Activated CD4-positive, alpha-beta T cell treated with anti-CD3 and anti-CD28 coated beads, Interleukin-2, amount 10 ng/mL, durations not matched to agents 7 days and 5 days (primary cell): ENCODE results near the gene TCF7. TPM values are rescaled to one million over a fixed set of nuclear protein-coding genes. Genes with fewer than 3 reads are reported as not detected.
A peak's percentile ranks its signal among the peaks of the same experiment; 100 is the strongest.

Experiments
- CTCF ChIA-PET: fragments of 350-600 bp; sonication (Branson Sonifier 250); formaldehyde crosslinking; loops from one replicate; lab custom pipeline; 2021; ENCODE audit warnings: antibody characterized with exemption; lab: Charles Lee
- POLR2A ChIA-PET: fragments of 350-600 bp; sonication (Branson Sonifier 250); formaldehyde crosslinking; loops from one replicate; lab custom pipeline; 2021; ENCODE audit warnings: antibody characterized with exemption; lab: Charles Lee
- DNase-seq: peaks from one replicate; pipeline ENCODE4 v3.0.0-alpha.2; 2020
- H3K27ac Mint-ChIP-seq: one replicate; pipeline ENCODE4 v1.8.0; 2021; ENCODE audit warnings: mild to moderate bottlenecking, moderate library complexity, mixed read lengths
- H3K27me3 Mint-ChIP-seq: one replicate; pipeline ENCODE4 v1.8.0; 2021; ENCODE audit warnings: mixed read lengths
- H3K36me3 Mint-ChIP-seq: one replicate; pipeline ENCODE4 v1.8.0; 2021; ENCODE audit warnings: low read depth, mixed read lengths
- H3K4me1 Mint-ChIP-seq: one replicate; pipeline ENCODE4 v1.8.0; 2021; ENCODE audit warnings: mixed read lengths
- H3K4me3 Mint-ChIP-seq: one replicate; pipeline ENCODE4 v1.8.0; 2021; ENCODE audit warnings: mild to moderate bottlenecking, moderate library complexity, mixed read lengths
- H3K9me3 Mint-ChIP-seq: one replicate; pipeline ENCODE4 v1.8.0; 2021; ENCODE audit warnings: mixed read lengths
- total RNA-seq, 2 experiments: library from RNA; stranded (reverse); gene quantifications; one replicate each; pipeline ENCODE4 v1.2.3, GENCODE V29; 2021

TCF7 gene
- 100 to 1,000 TPM; 271 to 283 TPM for total RNA-seq

DNA sequence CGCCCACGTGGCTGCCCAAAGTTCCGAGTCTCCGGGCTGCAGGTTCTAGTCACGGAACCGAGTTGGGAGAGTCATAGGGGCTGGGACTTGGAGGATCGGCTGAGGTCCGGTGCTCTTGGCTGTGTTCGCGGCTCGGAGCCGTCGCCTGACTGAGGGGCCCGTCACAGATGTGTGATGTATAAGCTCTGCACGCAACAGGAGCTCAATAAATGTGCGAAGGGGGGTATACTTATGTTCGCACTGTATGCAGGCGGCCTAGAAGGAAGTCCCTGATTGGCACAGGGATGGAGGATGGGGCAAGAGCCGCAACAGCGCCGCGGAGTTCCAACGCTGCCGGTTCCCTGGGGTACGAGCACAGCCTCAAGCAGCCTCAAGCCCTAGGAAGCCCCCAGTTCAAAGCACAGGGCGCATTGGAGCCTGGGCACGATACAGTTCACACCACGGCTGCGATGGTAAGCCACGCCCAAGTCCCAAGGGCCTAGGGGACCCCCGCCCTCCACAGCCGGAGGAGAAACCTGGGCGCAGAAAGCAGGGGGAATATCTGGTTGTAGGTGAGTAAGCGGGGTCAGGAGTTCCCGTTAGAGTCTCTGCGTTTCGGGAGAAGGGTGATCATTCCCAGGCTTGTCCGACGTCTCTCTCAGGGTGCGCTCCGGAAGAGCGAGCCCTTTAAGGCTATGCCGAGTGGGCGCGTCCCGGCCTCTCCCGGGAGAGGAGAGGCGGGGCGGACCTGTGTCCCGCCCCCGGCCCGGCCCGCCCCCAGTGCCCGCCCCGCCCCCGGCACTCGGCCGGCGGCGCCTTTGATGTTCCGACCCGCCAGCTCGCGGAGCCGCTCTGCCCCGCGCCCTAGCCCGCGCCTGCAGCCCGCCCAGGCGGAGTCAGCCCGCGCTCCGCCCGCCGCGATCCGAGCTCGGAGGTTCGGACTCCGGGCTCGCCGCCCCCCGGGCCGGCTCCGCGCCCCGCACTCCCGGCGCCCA, at the start of gene TCF7:
TCF7 (plus strand) TSS at position 780 of the 974 bp plus-strand sequence. CDS start 226 bp downstream, outside the sequence.
- Mint-ChIP-seq H3K27me3 (peaks cover 8% of the 10 kb centered on the region), H3K4me3 (peak within 1 kb of the TSS; percentile 82), H3K27ac (peak within 1 kb of the TSS; percentile 95), H3K36me3 (peaks cover 38% of the 10 kb centered on the region), H3K4me1 (peaks cover 66% of the 10 kb centered on the region), H3K9me3 (no peaks in the 10 kb centered on the region)
- DNase-seq, result peak; percentile 77
- ChIA-PET POLR2A (interaction anchor here (1.0 kb wide), 1 partner anchor 14 kb away, joined by 4 read pairs; no protein-coding TSS in a partner anchor), CTCF (interaction anchor here (1.0 to 5.7 kb wide), 7 partner anchors 12 to 75 kb away, joined by 3 to 27 read pairs (median 7); no protein-coding TSS in a partner anchor)

GRCh38 chr5:134069553-134069952, 44.9 kb upstream of the TCF7 start:
- peaks cover 61% of the 10 kb centered on the region for H3K4me1 Mint-ChIP-seq
- peaks cover 8% of the 10 kb centered on the region for H3K36me3 Mint-ChIP-seq
- peak overlapping the region; percentile 65 for H3K27ac Mint-ChIP-seq
- no peak overlapping the region for H3K4me3 Mint-ChIP-seq
- H3K9me3 Mint-ChIP-seq, result peaks cover 2% of the 10 kb centered on the region
- ChIA-PET CTCF (interaction anchor here (0.9 to 1.9 kb wide), 5 partner anchors 8 to 71 kb away, joined by 3 to 6 read pairs (median 3); no protein-coding TSS in a partner anchor), POLR2A (no interaction called here)
- H3K27me3 Mint-ChIP-seq, result peaks cover 4% of the 10 kb centered on the region
- DNase-seq, result no peak

- Mint-ChIP-seq H3K4me1 (peaks cover 66% of the 10 kb centered on the region), H3K27me3 (peaks cover 4% of the 10 kb centered on the region), H3K36me3 (peaks cover 8% of the 10 kb centered on the region), H3K4me3 (peak overlapping the region; percentile 59), H3K9me3 (peaks cover 2% of the 10 kb centered on the region), H3K27ac (peak overlapping the region; percentile 85)
- ChIA-PET CTCF (interaction anchor here (1.2 to 3.2 kb wide), 4 partner anchors 10 to 31 kb away, joined by 4 to 21 read pairs (median 6); no protein-coding TSS in a partner anchor), POLR2A (interaction anchor here (0.7 kb wide), 1 partner anchor 62 kb away, joined by 4 read pairs; no protein-coding TSS in a partner anchor)
- DNase-seq, result peak; percentile 35
These were observed 43.5 kb upstream of the TCF7 start for GRCh38 chr5:134070725-134071613.

DNA sequence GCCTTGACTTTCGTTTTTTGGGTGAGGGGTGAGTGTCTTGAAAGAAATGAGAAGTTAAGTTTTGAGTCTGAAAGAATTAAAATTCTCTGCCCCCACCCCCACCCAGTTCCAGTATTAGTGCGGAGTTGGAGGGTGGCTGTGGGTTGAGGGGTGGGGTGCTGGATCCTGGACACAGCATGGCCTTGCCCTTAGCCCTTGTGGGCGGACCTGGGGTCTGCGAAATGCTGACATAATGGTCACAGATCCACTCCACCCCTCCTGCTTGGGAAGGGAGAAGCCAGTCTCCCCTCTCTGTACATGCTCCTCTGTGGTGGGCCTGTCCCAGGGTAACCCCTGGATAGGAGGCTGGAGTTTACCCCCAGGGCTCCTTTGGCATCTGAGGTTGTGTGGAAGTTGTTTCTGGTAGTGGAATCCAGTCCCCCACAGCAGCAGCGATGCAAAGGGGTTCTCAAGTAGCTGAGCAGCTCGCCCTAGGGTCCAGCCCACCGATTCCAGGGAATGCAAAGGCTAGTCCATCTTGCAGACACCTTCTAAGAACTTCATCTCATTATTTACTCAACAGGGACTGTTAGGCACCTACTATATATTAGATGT, 42.8 kb upstream of the TCF7 start:
- Mint-ChIP-seq H3K9me3 (peaks cover 2% of the 10 kb centered on the region), H3K27ac (peak overlapping the region; percentile 85), H3K4me1 (peaks cover 72% of the 10 kb centered on the region), H3K36me3 (peaks cover 8% of the 10 kb centered on the region), H3K27me3 (peaks cover 4% of the 10 kb centered on the region), H3K4me3 (peak overlapping the region; percentile 59)
- ChIA-PET POLR2A (interaction anchor here (0.7 kb wide), 1 partner anchor 61 kb away, joined by 4 read pairs; no protein-coding TSS in a partner anchor), CTCF (interaction anchor here (0.5 to 3.2 kb wide), 5 partner anchors 9 to 969 kb away, joined by 3 to 21 read pairs (median 4); no protein-coding TSS in a partner anchor)
- no peak for DNase-seq

DNA sequence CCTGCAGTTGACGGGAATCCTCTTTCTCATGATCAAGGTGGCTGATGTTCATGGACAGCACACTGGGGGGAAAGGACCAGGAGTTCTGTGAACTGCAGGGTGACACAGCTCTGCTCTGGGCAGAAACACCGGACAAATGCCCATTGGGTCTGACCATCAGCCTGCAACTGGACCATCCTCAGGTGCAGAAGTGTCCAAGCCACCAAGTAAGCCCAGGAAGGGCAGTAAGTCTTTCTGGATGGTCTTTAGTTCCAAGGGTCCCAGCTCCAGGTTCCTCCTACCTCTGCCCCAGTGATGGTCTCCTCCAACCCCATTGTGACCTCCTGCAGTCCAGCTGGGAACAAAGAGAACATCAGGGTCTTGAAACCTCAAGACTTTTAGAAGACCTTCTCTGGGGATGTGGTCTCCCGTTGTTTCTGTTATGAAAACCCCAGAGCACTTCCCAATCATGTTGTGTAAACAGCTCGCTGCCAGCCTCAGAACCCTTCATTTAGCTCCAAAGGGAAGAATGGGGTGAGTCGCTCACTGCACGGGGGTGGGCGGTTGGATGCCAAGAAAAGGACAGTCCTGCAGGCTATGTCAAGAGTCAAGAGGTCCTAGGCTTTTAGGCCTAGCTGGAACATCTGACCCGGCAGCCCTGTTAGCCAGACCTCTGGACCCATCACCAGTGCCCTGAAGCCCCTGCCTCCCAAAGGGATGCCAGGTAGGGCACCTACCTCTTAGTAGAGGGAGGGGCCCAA, 41.8 kb upstream of the TCF7 start:
- Mint-ChIP-seq H3K4me1 (peaks cover 76% of the 10 kb centered on the region), H3K9me3 (peaks cover 2% of the 10 kb centered on the region), H3K27me3 (peaks cover 4% of the 10 kb centered on the region), H3K36me3 (peaks cover 8% of the 10 kb centered on the region), H3K4me3 (no peak overlapping the region), H3K27ac (peak overlapping the region; percentile 73)
- ChIA-PET CTCF (interaction anchor here (0.5 to 3.2 kb wide), 7 partner anchors 10 to 328 kb away, joined by 3 to 21 read pairs (median 4); no protein-coding TSS in a partner anchor), POLR2A (no interaction called here)
- no peak for DNase-seq

- ChIA-PET POLR2A (no interaction called here), CTCF (interaction anchor here (1.2 to 3.2 kb wide), 6 partner anchors 9 to 34 kb away, joined by 3 to 21 read pairs (median 4); no protein-coding TSS in a partner anchor)
- Mint-ChIP-seq H3K27ac (peak overlapping the region; percentile 39), H3K4me3 (no peak overlapping the region), H3K27me3 (peaks cover 4% of the 10 kb centered on the region), H3K36me3 (peaks cover 6% of the 10 kb centered on the region), H3K9me3 (peaks cover 2% of the 10 kb centered on the region), H3K4me1 (peaks cover 76% of the 10 kb centered on the region)
- DNase-seq, result no peak
These were observed 41.1 kb upstream of the TCF7 start for GRCh38 chr5:134073404-134073803.

DNA sequence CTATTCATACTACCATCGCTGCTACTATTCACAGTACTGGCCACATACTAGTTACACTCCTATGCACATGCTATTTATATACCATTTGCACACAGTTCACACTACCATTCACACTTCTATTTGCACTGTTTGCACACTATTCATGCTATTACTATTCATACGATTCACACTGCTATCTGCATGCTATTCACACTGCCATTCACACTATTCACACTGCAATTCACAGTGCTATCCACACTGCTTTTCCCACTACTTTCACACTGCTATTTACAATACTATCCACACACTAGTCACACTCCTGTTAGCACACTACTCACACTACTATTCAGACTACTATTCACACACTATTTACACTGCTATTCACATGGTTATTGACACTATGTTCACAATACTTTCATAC, 39.4 kb upstream of the TCF7 start:
- peaks cover 73% of the 10 kb centered on the region for H3K4me1 Mint-ChIP-seq

DNA sequence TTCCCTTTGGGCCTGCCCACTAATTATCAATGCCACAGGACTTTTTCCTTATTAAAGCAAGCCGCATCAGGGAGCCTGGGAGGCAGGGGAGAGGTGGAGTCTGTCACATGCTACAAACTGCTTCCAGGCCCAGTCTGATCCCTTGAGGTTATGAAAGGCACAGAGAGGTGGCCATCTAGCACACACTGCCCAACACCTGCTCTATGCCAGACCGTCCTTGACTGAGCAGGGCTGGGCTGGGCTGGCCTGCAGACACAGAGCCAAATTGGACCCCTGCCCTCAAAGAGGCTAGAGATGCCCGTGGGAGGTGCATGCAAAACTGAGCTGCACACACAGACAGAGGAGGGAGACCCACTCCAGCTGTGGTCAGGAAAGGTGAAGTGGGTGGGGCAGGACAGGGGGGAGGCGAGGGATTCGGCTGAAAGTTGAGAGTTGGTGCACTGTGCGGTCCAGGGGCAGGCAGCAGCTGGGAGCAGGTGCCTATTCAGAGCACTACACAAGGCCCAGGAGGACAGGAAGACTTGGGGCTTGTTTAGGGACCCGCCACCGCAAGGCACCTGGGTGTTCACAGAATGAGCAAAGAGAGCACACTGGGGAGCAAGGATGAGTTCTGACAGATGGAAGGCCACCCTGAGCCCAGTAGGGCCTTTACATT, 36.4 kb upstream of the TCF7 start:
- no peaks in the 10 kb centered on the region for H3K27me3 Mint-ChIP-seq
- H3K36me3 Mint-ChIP-seq, result peaks cover 2% of the 10 kb centered on the region
- ChIA-PET CTCF (interaction anchor here (1.1 to 3.8 kb wide), 5 partner anchors 9 to 63 kb away, joined by 3 to 12 read pairs (median 3); no protein-coding TSS in a partner anchor), POLR2A (no interaction called here)
- H3K9me3 Mint-ChIP-seq, result no peaks in the 10 kb centered on the region
- H3K27ac Mint-ChIP-seq, result peak overlapping the region; percentile 94
- peaks cover 66% of the 10 kb centered on the region for H3K4me1 Mint-ChIP-seq
- DNase-seq, result peak; percentile 39
- H3K4me3 Mint-ChIP-seq, result no peak overlapping the region

More for the DNA sequence above, 39.4 kb upstream of the TCF7 start:
- H3K27ac Mint-ChIP-seq, result no peak overlapping the region
- H3K36me3 Mint-ChIP-seq, result peaks cover 4% of the 10 kb centered on the region
- no peak overlapping the region for H3K4me3 Mint-ChIP-seq
- no peaks in the 10 kb centered on the region for H3K9me3 Mint-ChIP-seq
- no peaks in the 10 kb centered on the region for H3K27me3 Mint-ChIP-seq
- ChIA-PET POLR2A (no interaction called here), CTCF (interaction anchor here (3.8 kb wide), 1 partner anchor 66 kb away, joined by 12 read pairs; no protein-coding TSS in a partner anchor)
- DNase-seq, result no peak

DNA sequence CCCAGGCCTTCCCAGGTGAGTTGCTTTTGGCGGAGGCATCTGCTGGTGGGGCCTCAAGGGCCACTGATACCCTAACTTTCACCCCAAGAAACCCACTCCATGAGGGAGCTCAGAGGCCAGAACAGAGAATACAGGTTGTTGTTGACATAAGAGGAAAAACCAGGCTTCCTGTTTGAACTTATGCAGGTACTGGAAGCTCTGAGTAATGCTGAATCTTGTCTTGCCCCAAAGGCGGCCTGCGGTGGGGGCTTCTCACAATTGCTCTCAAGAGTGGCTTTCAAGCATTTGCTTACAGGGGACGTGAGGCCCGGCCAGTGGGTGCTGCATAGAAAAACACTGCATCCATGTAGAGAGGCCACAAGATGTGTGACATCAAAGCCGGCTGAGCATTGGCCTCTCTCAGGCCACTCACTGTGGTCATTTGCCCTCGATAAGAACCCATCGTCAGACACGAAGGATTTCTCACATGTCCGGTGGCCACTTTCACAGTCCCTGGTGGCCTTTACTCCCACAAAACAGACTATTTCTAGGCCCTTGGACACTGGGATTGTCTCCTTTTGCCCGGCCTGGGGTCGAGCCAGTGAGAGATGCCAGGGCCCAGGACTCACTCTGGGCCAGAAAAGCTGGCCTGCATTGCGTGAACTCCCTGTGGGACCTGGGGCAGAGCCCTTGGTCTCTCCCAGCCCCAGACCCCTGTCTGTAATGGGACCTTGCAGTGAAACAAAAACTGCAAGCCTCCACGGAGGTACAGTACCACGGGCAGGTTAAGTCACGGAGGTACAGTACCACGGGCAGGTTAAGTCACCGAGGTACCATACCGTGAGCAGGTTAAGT, 34.5 kb upstream of the TCF7 start:
- peak overlapping the region; percentile 94 for H3K27ac Mint-ChIP-seq
- H3K36me3 Mint-ChIP-seq, result peaks cover 2% of the 10 kb centered on the region
- no peaks in the 10 kb centered on the region for H3K9me3 Mint-ChIP-seq
- no peak overlapping the region for H3K4me3 Mint-ChIP-seq
- H3K27me3 Mint-ChIP-seq, result no peaks in the 10 kb centered on the region
- POLR2A ChIA-PET, result no interaction called here
- peaks cover 68% of the 10 kb centered on the region for H3K4me1 Mint-ChIP-seq
- CTCF ChIA-PET, result interaction anchor here (1.0 to 5.6 kb wide), 3 partner anchors 9 to 40 kb away, joined by 3 to 30 read pairs (median 4); no protein-coding TSS in a partner anchor
- DNase-seq, result peak; percentile 66
